ENCODE measurements around the gene NRF1. TPM values are rescaled to one million over a fixed set of nuclear protein-coding genes. Genes with fewer than 3 reads are reported as not detected.
A peak's percentile ranks its signal among the peaks of the same experiment; 100 is the strongest.

NRF1 gene
- polyA plus RNA-seq, 2 of the 4 experiments (the other 2 are of a cell fraction): 11.2 to 18.5 TPM

DNA sequence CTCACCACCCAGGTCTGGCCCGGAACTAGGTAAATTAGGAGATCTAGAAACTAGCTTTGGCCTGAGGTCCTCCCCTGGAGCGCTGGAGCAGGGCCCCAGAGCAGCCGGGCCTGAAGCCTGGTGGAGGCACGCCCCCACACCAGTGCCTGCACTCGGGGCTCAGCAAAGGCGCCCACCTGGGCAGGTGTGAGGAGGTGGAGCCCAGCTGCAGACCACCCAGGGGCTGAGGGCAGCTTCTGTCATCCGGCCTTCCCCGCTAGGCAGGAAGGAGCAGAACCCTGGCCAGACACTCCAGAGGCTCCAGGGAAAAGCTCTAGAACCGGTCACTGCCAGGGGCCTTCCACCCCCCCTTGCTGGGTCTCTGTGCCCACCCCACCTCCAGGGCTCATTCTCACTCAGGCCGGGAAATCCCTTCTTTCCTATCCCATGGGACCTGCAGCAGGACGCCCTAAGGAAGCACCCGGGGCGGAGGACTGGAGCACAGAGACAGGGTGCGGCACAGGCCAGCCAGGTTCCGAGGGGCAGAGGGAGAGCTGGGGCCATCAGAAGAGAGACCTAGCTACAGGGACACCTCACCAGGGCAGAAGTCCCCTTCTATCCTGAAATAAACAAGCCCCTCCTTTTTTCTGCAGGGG is 161.2 kb downstream of the NRF1 start (continued):
- TF ChIP-seq ZC3H11A (IDR thresholded peaks at IDR 0.05) (no peak), TFCP2L1 (CRISPR knock-in tag; IDR thresholded peaks at IDR 0.05) (no peak), HES2 (IDR thresholded peaks at IDR 0.05) (no peak), CBX2 (IDR thresholded peaks at IDR 0.05; ENCODE audit: borderline replicate concordance, low read depth) (no peak), TP53 (CRISPR knock-in tag; IDR thresholded peaks at IDR 0.05) (no peak)

GRCh38 chr7:129773328-129773731 is 161.8 kb downstream of the NRF1 start:
- Histone ChIP-seq H3K9me3 (no peaks in the 10 kb centered on the region), H3K4me2 (no peak overlapping the region), H3K4me3 (no peak overlapping the region), H3K27ac (peak overlapping the region in 1 of 2 experiments; percentile 16; a peak in 1 of 6 replicates), H3K4me1 (peaks cover 9% of the 10 kb centered on the region; the same call in 1 of the 3 replicates)
- no peak for DNase-seq (ENCODE audit: low read depth in 1 of 2, low spot score in 1 of 2)
- ChIA-PET POLR2A (no interaction called here), CTCF (interaction anchor here (0.9 to 1.3 kb wide), 4 partner anchors 28 to 57 kb away, joined by 3 to 6 read pairs (median 3); no protein-coding TSS in a partner anchor)
- no peak for FAIRE-seq
- no peak for ATAC-seq
- no peak for TF ChIP-seq HEYL (CRISPR knock-in tag; IDR thresholded peaks at IDR 0.05)
- TF ChIP-seq ZFP36 (IDR thresholded peaks at IDR 0.05; ENCODE audit: borderline replicate concordance, partially characterized antibody): no peak
- TF ChIP-seq PHF8 (IDR thresholded peaks at IDR 0.05; ENCODE audit: borderline replicate concordance, low read depth): no peak
- no peak for TF ChIP-seq HOXA7 (CRISPR knock-in tag; IDR thresholded peaks at IDR 0.05)
- TF ChIP-seq, protein P1, sequence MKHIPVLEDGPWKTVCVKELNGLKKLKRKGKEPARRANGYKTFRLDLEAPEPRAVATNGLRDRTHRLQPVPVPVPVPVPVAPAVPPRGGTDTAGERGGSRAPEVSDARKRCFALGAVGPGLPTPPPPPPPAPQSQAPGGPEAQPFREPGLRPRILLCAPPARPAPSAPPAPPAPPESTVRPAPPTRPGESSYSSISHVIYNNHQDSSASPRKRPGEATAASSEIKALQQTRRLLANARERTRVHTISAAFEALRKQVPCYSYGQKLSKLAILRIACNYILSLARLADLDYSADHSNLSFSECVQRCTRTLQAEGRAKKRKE (CRISPR knock-in tag; IDR thresholded peaks at IDR 0.05; ENCODE audit: low read depth): no peak
- no peak for TF ChIP-seq HOXB5 (CRISPR knock-in tag; IDR thresholded peaks at IDR 0.05)
- TF ChIP-seq HDAC2 (IDR thresholded peaks at IDR 0.05): no peak
- no peak for TF ChIP-seq NFE2L2 (conservative IDR thresholded peaks at IDR 0.05; ENCODE audit: low read length)
- TF ChIP-seq JUNB (IDR thresholded peaks at IDR 0.05): no peak
- no peak for TF ChIP-seq ESRRA (IDR thresholded peaks at IDR 0.05; ENCODE audit: borderline replicate concordance, low read length)
- TF ChIP-seq RARB (CRISPR knock-in tag; IDR thresholded peaks at IDR 0.05): no peak
- no peak for TF ChIP-seq REST (IDR thresholded peaks at IDR 0.05)
- TF ChIP-seq ZNF302 (CRISPR knock-in tag; IDR thresholded peaks at IDR 0.05): no peak
- no peak for TF ChIP-seq CHD2 (IDR thresholded peaks at IDR 0.05; ENCODE audit: low read length, partially characterized antibody)
- no peak for TF ChIP-seq BHLHE40 (IDR thresholded peaks at IDR 0.05; ENCODE audit: low read depth, low read length)
- TF ChIP-seq, protein P2, sequence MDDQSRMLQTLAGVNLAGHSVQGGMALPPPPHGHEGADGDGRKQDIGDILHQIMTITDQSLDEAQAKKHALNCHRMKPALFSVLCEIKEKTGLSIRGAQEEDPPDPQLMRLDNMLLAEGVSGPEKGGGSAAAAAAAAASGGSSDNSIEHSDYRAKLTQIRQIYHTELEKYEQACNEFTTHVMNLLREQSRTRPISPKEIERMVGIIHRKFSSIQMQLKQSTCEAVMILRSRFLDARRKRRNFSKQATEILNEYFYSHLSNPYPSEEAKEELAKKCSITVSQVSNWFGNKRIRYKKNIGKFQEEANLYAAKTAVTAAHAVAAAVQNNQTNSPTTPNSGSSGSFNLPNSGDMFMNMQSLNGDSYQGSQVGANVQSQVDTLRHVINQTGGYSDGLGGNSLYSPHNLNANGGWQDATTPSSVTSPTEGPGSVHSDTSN (IDR thresholded peaks at IDR 0.05): no peak
- TF ChIP-seq, protein P3, sequence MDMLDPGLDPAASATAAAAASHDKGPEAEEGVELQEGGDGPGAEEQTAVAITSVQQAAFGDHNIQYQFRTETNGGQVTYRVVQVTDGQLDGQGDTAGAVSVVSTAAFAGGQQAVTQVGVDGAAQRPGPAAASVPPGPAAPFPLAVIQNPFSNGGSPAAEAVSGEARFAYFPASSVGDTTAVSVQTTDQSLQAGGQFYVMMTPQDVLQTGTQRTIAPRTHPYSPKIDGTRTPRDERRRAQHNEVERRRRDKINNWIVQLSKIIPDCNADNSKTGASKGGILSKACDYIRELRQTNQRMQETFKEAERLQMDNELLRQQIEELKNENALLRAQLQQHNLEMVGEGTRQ (IDR thresholded peaks at IDR 0.05): no peak
- no peak for TF ChIP-seq KDM5A (IDR thresholded peaks at IDR 0.05)
- TF ChIP-seq CEBPB (IDR thresholded peaks at IDR 0.05): no peak
- WGBS (ENCODE audit: missing lambda C conversion rate): 75% methylated on average over 4 of the region's 5 CpGs

All from A549 (cell line).